ENCODE results near the gene HIGD2A. TPM values are rescaled to one million over a fixed set of nuclear protein-coding genes. Genes with fewer than 3 reads are reported as not detected.

HIGD2A gene
- total and polyA plus RNA-seq, 2 of the 13 experiments (the other 11 are each of a cell fraction or from before 2014, with no cell fraction given) = 89.2 to 146 TPM

DNA sequence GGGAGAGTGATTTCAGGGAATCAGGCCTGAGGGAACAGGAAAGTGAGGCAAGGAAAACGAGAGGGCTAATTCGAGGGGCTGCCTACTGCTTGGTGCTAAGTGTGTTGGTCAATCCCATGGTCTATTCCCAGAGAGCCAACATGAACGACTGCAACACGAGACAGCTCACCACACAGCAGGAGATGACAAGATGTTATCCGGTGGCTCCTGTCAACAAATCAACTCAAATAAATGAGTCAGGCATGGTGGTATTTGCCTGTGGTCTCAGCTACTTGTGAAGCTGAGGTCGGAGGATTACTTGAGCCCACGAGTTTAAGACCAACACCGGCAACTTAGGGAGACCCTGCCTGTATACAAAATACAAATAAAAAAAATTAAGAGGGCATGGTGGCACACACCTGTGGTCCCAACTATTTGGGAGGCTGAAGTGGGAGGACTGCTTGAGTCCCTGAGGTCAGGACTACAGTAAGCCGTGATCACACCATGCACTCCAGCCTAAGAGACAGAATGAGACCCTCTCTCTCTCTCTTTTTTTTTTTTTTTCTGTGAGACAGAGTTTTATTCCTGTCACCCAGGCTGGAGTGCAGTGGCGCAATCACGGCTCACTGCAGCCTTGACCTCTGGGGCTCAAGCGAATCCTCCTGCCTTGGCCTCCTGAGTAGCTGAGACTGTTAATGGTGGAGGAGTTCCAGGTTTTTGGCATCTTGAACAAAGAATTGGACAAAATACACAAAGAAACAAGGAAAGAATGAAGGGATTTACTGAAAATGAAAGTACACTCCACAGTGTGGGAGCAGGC, 50.6 kb downstream of the HIGD2A start (continued):
- TF ChIP-seq, protein P1, sequence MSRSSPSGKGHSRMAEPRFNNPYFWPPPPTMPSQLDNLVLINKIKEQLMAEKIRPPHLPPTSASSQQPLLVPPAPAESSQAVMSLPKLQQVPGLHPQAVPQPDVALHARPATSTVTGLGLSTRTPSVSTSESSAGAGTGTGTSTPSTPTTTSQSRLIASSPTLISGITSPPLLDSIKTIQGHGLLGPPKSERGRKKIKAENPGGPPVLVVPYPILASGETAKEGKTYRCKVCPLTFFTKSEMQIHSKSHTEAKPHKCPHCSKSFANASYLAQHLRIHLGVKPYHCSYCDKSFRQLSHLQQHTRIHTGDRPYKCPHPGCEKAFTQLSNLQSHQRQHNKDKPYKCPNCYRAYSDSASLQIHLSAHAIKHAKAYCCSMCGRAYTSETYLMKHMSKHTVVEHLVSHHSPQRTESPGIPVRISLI (CRISPR knock-in tag; IDR thresholded peaks at IDR 0.05; ENCODE audit: borderline replicate concordance) = peak; percentile 78; the same call in 1 of the 2 replicates
- TF ChIP-seq CAMTA2 (CRISPR knock-in tag; IDR thresholded peaks at IDR 0.05; ENCODE audit: borderline replicate concordance) (no peak), MIER3 (CRISPR knock-in tag; IDR thresholded peaks at IDR 0.05; ENCODE audit: borderline replicate concordance) (no peak), ZNF761 (CRISPR knock-in tag; conservative IDR thresholded peaks at IDR 0.05) (no peak), ETV6 (CRISPR knock-in tag; conservative IDR thresholded peaks at IDR 0.05) (no peak), ZNF331 (CRISPR knock-in tag; IDR thresholded peaks at IDR 0.05) (peak; percentile 32; the same call in 1 of the 2 replicates), ZNF737 (CRISPR knock-in tag; IDR thresholded peaks at IDR 0.05; ENCODE audit: borderline replicate concordance) (no peak), NCOA2 (CRISPR knock-in tag; IDR thresholded peaks at IDR 0.05) (peak; percentile 17; the same call in 1 of the 2 replicates), ZFAT (CRISPR knock-in tag; conservative IDR thresholded peaks at IDR 0.05) (no peak), MAZ (IDR thresholded peaks at IDR 0.05; ENCODE audit: borderline replicate concordance, low read depth, low read length) (no peak), MAZ (CRISPR knock-in tag; IDR thresholded peaks at IDR 0.05; ENCODE audit: low read depth) (no peak), FIP1L1 (IDR thresholded peaks at IDR 0.05; ENCODE audit: borderline replicate concordance, insufficient read depth, low read depth, low read length) (no peak), ATM (IDR thresholded peaks at IDR 0.05; ENCODE audit: borderline replicate concordance) (no peak), FUBP1 (CRISPR knock-in tag; IDR thresholded peaks at IDR 0.05; ENCODE audit: borderline replicate concordance) (0 out of 2 replicates have a peak, but pooled peaks have one; percentile 61), ZBTB33 (CRISPR knock-in tag; IDR thresholded peaks at IDR 0.05) (0 out of 2 replicates have a peak, but pooled peaks have one; percentile 2), NCOR1 (IDR thresholded peaks at IDR 0.05; ENCODE audit: borderline replicate concordance, low read length) (no peak), GATAD2A (CRISPR knock-in tag; IDR thresholded peaks at IDR 0.05) (peak; percentile 70)
- TF ChIP-seq, protein P2, sequence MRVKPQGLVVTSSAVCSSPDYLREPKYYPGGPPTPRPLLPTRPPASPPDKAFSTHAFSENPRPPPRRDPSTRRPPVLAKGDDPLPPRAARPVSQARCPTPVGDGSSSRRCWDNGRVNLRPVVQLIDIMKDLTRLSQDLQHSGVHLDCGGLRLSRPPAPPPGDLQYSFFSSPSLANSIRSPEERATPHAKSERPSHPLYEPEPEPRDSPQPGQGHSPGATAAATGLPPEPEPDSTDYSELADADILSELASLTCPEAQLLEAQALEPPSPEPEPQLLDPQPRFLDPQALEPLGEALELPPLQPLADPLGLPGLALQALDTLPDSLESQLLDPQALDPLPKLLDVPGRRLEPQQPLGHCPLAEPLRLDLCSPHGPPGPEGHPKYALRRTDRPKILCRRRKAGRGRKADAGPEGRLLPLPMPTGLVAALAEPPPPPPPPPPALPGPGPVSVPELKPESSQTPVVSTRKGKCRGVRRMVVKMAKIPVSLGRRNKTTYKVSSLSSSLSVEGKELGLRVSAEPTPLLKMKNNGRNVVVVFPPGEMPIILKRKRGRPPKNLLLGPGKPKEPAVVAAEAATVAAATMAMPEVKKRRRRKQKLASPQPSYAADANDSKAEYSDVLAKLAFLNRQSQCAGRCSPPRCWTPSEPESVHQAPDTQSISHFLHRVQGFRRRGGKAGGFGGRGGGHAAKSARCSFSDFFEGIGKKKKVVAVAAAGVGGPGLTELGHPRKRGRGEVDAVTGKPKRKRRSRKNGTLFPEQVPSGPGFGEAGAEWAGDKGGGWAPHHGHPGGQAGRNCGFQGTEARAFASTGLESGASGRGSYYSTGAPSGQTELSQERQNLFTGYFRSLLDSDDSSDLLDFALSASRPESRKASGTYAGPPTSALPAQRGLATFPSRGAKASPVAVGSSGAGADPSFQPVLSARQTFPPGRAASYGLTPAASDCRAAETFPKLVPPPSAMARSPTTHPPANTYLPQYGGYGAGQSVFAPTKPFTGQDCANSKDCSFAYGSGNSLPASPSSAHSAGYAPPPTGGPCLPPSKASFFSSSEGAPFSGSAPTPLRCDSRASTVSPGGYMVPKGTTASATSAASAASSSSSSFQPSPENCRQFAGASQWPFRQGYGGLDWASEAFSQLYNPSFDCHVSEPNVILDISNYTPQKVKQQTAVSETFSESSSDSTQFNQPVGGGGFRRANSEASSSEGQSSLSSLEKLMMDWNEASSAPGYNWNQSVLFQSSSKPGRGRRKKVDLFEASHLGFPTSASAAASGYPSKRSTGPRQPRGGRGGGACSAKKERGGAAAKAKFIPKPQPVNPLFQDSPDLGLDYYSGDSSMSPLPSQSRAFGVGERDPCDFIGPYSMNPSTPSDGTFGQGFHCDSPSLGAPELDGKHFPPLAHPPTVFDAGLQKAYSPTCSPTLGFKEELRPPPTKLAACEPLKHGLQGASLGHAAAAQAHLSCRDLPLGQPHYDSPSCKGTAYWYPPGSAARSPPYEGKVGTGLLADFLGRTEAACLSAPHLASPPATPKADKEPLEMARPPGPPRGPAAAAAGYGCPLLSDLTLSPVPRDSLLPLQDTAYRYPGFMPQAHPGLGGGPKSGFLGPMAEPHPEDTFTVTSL (CRISPR knock-in tag; IDR thresholded peaks at IDR 0.05; ENCODE audit: borderline replicate concordance) = 0 out of 2 replicates have a peak, but pooled peaks have one; percentile 27

Data from HepG2 (cell line).